ENCODE data around the gene CYTH2. TPM values are rescaled to one million over a fixed set of nuclear protein-coding genes. Genes with fewer than 3 reads are reported as not detected.

Gene CYTH2
- total RNA-seq, 1 experiment from 2014 or later, result 103 TPM

- Histone ChIP-seq H3K23ac (ENCODE audit: insufficient read length, low read depth, low read length) (no peak overlapping the region), H3K27me3 (ENCODE audit: insufficient read depth, low read length) (no peaks in the 10 kb centered on the region), H2BK5ac (ENCODE audit: insufficient read length, low read length) (no peak overlapping the region), H3K14ac (ENCODE audit: insufficient read depth, low read length) (no peak overlapping the region), H3K79me1 (ENCODE audit: insufficient read depth, low read depth, low read length, poor library complexity, severe bottlenecking) (no peaks in the 10 kb centered on the region), H3K9ac (ENCODE audit: extremely low read depth, insufficient read length, low read length) (no peak overlapping the region), H3K4me1 (ENCODE audit: insufficient read depth, low read length) (no peaks in the 10 kb centered on the region), H3T11ph (ENCODE audit: low read length) (no peak overlapping the region), H2BK12ac (ENCODE audit: insufficient read length, low read depth, low read length) (no peak overlapping the region), H2AK5ac (ENCODE audit: insufficient read length, low read length) (no peak overlapping the region), H2AFZ (ENCODE audit: low read length) (no peak overlapping the region), H4K91ac (ENCODE audit: insufficient read length, low read depth, low read length) (no peak overlapping the region), H3K9me3 (ENCODE audit: control insufficient read depth, low read depth, low read length) (no peaks in the 10 kb centered on the region), H4K5ac (ENCODE audit: insufficient read length, low read depth, low read length) (no peak overlapping the region), H4K8ac (replicated peaks; ENCODE audit: insufficient read length, low read depth, low read length) (no peak overlapping the region), H2BK120ac (ENCODE audit: low read depth, low read length, poor library complexity, severe bottlenecking) (no peak overlapping the region), H3K79me2 (ENCODE audit: insufficient read depth, low read length) (no peaks in the 10 kb centered on the region), H2BK15ac (ENCODE audit: low read depth, low read length) (no peak overlapping the region), H3K23me2 (ENCODE audit: insufficient read length, low read depth, low read length, poor library complexity, severe bottlenecking) (peaks cover 12% of the 10 kb centered on the region), H2BK20ac (ENCODE audit: low read depth, low read length, poor library complexity, severe bottlenecking) (no peak overlapping the region), H3K4ac (ENCODE audit: low read depth, low read length) (no peak overlapping the region), H4K20me1 (ENCODE audit: control insufficient read depth, insufficient read depth, insufficient read length) (no peaks in the 10 kb centered on the region), H3K56ac (ENCODE audit: insufficient read length, low read depth, low read length) (no peak overlapping the region), H3K27ac (ENCODE audit: insufficient read length, low read depth, low read length) (no peak overlapping the region), H3K4me2 (ENCODE audit: insufficient read depth, insufficient read length, low read length) (peak overlapping the region; percentile 41), H3K18ac (ENCODE audit: insufficient read length, low read depth, low read length) (no peak overlapping the region)
- peak overlapping the region in 2 of 3 experiments; percentile 95 to 99; a peak in 4 of 7 replicates for H3K27ac Mint-ChIP-seq
- H3K4me3 Mint-ChIP-seq, result peak overlapping the region; percentile 75 to 80
- TF ChIP-seq CTCF (conservative IDR thresholded peaks at IDR 0.05), result no peak
- H3K27me3 Mint-ChIP-seq (ENCODE audit: low read depth), result peaks cover 6% of the 10 kb centered on the region
- no peaks in the 10 kb centered on the region for H3K9me3 Mint-ChIP-seq
- peaks cover 8 to 27% of the 10 kb centered on the region in 2 experiments for H3K4me1 Mint-ChIP-seq
- H3K36me3 Mint-ChIP-seq (ENCODE audit: insufficient read depth in 1 of 3, low read depth in 3 of 3), result peaks cover 0 to 5% (median under 1%) of the 10 kb centered on the region in 3 experiments; a peak in 4 of 7 replicates
- WGBS (ENCODE audit: extremely low coverage, insufficient read length, low lambda C conversion rate), result no CpG with 5 or more reads among the region's 32 CpGs
- DNase-seq, result peak; percentile 31
Observed at GRCh38 chr19:48500830-48501493, 31.8 kb downstream of the CYTH2 start.
